GM21825 (cell line): Measurements from ENCODE around the gene MRRF.

Experiments
- ATAC-seq: cut with Tn5 transposase; IDR thresholded peaks from one replicate; pipeline ENCODE4 v1.9.1; 2021; ENCODE audit warnings: mild to moderate bottlenecking, moderate library complexity; ENCODE audit not compliant: unreplicated experiment

MRRF gene

DNA sequence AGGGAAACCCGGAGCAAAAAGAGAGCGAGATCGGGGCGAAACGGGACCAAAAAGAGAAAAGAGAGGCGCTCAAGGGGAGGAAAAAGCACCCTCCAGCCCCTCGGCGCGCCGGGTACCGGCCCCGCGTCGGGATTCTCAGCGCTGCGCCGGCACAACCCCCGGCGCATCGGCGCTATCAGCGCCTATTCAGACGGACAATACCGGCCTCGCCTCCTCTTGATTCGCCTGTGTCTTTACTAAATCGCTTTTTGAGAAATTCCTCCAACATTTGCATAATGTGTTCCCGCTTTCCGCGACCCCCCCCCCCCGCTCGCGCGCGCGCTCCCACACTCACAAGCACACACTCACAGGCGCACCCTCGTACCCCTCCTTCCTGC lies 36.5 kb upstream of the MRRF start:
- ATAC-seq = no peak

DNA sequence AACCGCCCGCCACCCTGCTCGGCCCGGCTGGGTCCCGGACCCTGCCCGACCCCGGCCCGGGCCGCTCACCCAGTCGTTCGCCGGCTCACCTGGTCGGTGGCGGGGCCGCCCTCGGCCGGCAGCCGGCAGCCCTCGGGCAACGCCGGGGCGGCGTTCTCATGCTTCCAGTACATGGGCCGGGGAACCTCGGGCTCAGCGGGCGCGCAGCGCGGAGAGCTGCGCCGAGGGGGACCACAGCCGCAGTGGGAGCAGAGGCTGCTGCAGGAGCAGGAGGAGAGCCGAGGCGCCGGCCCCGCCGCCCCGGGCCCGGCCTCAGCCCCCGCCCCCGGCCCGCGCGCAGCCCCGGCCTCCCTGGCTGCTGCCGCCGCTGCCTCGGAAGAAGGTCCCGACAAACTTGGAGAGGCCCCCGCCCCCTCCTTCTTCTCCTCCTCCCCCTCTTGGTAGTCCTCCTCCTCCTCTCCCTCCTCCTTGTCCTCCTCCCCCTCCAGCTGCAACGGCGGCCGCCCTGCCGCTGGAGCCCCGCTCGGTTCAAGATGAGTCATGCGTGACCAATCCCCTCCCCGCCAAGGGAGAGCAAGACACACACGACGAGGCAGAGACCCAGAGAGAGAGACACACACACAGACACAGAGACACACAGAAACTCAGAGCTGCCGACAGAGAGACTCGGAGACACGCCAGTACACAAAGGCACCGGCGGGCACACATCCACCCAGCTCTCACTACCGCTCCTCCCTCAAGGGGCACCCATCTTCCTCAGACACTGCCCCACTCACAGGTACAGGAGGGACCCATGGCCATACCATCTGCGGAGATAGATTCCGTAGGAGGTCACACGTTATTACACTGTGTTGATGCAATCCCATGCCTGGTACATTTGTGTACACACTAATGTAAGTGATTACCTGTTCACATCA lies 35.9 kb upstream of the MRRF start, which contains the start of gene LHX6:
Gene LHX6, minus strand, starts transcription at position 390 of the 917 bp plus-strand sequence. Its CDS starts 217 bp downstream, at position 173.
- ATAC-seq = no peak

DNA sequence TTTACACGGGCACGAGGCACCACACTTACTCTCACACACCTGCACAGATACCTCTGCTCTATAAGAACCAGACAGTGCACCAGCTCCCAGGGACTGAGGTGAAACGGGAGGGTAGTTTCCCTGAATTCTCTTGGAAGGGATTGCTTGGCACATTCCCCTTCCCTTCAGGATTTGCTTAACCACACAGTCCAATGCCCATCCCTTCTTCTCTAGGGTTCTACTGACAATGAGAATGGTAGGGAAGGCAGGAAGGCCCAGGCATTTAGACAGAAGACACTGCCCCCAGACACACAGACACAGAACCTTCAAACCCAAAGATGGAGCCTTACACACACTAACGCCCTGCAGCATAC lies 35.2 kb upstream of the MRRF start:
- no peak for ATAC-seq

DNA sequence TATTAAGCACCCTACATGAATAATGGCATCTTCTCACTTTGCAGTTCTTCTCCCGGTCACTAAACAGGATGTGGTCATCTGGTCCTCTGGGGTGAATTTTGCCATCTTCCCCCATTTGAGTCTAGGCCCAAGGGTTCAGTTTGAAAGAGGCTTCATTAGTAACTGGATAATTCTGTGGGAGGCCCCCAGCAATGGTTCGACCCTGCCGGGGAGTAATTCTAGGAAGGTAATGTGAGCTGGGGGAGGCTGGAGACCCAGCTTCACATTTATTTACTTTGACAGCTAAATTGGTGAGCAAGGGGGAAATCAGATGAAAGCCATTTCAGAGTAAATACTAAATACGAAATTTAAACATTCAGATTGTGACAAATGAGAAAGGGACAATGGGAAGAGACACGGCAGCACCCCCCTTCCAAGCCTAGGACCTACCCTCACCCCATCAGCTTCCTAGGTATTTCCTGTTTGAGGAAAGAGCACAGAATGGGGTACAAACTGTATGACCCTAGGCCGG lies 31.8 kb upstream of the MRRF start:
- no peak for ATAC-seq

DNA sequence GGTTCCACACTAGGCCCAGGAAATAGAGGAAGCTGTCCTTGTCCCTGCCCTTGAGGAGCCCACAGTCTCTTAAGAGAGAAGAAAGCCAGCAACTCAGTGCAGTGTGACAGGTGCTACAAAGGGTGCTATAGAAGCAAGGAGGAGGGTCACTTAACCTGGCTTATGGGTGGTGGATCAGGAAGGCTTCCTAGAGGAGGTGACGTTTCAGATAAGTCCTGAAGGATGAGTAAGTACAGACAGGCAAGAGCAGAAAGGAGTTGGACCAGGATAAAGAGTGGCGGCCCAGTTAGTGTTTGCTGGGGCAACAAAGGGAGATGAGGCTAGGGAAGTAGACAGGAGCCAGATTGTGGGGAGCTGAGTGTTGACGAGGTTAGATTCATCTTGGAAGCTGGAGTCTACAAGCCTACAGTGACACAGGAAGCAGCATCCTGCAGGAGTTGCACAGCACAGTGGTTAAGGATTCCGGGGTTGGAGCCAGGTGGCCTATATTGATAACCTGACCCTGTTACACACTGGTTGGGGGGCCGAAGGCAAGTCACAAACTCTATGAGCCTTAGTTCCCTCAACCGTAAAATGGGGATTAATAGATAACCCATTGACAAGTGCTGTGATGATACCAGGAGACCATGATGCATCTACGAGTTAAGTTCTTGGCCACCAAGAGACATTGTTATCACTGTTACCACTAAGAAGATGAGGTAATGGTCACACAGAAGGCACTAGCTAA lies 30.5 kb upstream of the MRRF start:
- ATAC-seq = no peak

DNA sequence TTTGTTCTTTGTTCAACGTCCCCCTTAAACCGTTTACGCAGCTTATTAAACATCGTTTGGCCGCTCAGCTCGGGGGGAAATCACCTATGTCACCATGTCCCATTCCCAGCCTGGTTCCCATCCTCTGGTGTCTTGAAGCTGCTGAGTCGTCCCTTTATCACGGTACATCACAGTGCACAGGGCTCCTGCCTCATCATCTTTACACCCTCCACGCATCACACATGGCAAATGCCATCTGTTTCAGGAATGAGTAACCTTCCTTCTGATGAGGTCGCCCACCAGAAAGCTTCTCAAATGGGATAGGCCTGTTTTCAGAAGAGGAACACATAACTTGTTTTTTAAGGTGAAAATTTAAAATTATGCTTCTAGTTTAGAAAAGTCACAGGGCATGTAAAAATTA lies 28.0 kb upstream of the MRRF start:
- ATAC-seq = no peak

DNA sequence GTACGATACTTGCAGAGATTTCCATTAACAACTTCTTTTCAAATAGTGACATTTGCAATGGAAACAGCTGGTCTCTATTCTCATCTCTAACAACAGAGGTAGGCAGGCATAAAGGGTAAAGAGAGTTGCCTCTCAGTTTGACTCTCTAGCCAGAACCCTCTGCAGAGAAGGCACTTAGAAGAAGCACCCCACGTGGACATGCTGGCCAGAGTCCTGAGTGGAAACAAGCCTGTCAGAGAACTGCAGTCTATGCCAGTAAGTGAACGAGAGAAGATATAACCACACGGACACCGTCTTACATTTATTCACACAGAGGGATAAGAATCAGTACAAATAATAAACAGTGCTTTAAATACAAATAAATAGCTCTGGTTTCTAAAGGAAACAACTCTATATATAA lies 25.0 kb upstream of the MRRF start:
- no peak for ATAC-seq

DNA sequence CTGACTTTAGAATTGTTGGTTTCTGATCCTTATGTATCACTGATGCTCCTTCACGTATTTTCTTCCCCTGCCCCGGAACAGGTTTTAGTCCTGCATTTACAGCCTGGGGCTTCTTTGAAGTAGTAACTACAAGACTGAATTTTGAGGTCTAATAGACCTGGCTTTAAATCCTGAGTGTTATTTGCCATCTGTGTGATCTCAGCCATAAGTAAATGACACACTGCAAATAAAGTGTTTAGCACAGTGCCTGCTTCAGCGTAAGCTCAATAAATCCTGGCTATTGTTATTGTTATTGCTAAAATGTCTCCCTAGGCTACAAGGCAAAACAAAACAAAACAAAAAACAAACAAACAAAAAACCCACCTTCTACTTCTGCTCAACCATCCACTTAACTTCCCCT lies 20.3 kb upstream of the MRRF start:
- no peak for ATAC-seq

DNA sequence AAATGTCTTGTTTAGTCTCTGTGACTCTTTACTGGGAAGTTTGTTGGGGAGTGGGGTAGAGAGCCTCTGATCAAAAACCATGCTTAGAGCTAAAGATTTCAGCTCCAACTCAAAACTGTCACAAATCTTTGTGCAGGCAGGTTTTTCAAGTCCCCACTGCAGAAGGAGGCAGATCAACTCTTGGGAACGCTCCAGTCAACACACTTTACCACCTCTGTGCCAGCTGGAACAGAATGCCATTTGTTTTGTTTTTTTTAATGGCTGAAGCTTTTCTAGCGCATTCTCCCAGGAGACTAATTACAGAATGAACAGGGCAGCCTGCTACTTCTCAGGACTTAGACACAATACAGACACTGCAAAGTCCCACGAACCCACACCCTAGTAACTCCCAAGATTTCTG lies 18.0 kb upstream of the MRRF start:
- ATAC-seq = no peak

DNA sequence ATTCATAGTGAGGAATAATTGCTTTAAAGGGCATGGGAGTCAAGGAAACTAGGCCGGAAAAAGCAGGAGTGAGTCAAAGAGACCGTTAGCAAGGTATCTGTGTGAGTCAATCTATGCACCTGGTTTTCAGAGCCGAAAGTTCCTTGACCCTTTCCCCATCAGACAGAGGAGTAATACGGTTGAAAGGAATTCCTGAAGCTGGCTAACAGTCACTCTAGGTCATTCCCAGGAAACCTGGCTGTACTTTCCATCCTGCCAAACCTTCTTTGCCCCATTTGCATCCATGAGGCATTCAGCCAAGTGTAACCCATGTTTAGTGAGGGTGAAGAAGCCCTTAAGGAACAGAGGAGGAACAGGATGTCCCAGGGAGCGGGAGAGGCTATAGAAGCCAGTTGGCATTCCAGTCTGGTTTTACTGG lies 16.2 kb upstream of the MRRF start:
- no peak for ATAC-seq

DNA sequence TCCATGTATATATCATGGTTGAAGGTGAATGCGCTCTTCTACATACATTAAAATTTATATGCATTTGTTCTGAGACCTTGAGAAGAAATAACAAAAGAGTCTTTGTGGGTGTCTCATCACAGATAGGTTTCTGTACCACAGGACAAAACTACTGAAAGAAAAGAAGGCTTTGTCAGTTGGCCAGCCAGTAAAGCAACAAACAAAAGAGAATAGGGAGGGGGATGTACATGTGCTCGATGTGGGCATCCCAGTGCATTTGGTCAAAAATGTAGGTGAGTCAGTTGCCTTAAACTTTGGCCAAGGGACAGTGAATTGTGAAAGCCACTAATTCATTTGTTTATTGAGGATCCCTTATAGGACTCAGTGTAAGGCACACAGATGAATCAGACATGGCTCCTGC lies 13.3 kb upstream of the MRRF start:
- ATAC-seq = no peak

DNA sequence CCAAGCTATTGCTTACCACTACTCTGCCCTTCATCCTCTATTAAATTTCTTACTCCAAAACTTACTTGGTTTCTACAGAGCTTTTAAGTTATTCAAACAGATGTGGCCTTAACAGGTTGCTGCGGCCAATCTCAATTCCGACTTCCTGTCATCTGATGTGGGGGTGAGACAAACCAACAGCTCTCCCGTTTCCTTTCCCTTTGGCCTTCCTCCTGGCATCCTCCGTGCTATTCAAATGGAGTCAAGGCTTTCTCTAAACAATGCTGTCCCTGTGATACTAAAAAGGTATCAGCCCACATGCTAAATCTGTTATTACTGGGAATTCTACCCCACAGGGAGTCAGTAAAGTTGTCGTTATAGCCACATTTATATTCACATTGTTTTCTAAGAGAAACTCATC lies 11.9 kb upstream of the MRRF start:
- no peak for ATAC-seq

DNA sequence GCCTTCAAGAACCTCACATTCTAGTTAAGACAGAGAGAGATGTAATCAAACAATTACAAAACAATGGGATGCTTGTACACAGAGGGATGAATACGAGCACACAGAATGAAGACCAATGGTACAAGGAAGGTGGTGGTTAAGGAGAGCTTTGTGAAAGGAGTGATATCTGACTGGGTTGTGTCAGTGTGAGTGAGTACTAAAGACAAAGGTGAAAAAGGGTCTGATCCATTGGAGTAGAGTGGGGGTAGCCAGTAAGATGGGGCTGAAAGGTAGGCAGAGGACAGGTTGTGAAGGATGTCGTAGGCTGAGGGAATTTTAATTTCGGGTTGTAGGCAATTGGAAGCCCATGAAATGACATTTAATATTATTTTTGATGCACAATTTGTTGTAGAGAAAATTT lies 9.9 kb upstream of the MRRF start:
- ATAC-seq = no peak

DNA sequence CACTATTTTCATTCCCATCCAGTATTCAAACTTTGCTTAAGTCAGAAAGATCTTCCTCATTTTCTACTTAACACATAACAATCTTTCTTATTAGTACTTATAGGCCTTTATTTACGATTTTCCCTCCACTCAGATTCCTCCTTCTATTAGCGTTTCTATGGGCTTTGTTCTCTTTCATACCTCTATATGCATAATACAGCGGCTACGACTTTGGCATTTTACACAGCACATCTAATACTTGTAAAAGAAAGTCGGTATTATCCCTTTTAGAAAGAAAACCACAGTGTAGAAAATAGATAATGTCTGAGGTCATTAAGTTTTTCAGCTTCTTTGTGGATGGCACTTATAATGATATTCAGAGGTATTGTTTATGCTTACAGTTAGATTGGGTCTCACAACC lies 8.5 kb upstream of the MRRF start:
- ATAC-seq = no peak

DNA sequence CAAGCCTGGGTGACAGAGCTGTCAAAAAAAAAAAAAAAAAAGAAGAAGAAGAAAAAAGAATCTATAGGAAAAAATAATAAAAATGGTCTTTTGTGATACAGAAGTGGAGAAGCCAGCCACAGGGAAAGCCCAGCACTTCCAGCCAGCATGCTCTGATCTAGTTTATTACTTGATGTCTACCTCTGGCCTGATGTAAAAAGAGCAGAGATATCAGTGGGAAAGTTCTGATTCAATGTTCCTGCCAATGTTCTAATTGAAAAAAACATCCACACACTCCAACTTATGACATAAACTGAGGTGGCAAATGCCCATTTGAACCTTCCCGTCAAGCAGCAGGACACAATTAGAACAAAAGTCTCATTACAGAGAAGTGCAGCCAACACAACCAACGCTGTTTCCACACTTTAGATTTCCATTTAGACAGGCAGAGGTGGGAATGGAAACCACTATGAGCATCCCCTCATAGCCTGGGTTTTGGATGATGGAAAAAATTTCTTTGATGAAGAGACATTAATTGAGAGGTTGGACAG lies 5.7 kb upstream of the MRRF start:
- ATAC-seq = no peak

DNA sequence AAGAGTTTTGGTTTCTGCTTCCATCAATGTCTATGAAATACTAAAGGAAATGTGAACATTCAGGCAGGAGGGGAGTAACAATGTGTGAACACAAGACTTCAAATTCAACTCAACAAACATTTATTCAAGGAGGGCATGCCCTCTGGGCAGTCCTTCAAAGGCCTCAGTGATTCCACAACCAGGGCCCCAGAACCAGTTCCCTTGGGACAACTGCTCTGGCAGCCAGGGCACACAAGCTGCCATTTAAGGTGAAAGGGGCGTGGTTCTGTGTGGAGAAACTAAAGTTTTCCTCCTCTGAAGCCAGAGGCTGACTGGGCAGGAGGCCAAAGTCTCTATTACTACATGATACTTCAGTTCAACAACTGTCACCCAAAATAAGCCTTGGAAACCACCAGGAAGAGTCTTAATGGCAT lies 3.2 kb upstream of the MRRF start:
- no peak for ATAC-seq

DNA sequence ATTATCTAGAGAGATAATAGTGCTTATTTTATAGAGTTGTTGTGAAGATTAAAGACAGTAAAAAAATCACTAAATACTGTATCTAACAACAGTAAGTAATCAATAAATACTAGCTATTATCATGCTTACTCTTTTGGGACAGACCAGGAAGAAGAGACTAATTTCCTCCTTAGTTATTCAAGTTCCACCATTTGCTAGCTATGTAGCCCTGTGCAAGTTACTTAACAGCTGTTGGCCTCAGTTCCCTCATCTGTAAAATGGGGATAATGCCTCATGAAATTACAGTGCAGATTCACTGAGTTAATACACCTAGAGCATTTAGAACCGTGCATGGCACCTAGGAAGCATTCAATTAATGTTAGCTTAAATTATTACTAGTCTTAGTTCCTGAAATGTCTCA lies 2.6 kb upstream of the MRRF start:
- ATAC-seq = no peak

DNA sequence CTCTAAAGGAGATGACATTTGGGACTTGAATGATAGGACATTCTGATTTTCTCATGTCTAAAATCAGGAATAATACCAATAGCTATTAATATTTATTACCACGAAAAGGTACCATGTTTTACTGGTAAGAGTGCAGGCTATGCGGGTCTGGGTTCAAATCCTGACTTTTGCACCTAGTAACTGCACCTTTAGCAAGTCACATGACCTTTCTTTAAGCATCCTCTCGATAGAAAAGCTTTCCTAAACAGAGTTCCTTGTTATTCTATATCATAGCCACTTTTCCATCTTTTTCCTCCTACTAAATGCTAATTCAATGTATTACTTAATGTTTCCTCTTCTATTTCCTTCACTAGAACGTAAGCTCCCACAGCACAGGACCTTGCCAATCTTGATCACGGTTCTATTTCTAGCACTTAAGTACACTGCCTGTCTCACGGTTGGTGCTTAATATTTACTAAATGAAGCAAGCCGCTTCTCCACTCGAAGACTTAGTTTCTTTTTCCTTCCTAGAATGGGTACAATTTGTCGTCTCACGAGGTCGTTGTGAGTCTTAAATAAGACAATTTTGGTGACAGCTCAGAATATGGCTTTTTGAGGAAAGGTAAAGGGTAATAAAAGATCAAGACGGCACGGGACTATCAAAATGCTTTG lies 858 bp upstream of the MRRF start:
- no peak for ATAC-seq

DNA sequence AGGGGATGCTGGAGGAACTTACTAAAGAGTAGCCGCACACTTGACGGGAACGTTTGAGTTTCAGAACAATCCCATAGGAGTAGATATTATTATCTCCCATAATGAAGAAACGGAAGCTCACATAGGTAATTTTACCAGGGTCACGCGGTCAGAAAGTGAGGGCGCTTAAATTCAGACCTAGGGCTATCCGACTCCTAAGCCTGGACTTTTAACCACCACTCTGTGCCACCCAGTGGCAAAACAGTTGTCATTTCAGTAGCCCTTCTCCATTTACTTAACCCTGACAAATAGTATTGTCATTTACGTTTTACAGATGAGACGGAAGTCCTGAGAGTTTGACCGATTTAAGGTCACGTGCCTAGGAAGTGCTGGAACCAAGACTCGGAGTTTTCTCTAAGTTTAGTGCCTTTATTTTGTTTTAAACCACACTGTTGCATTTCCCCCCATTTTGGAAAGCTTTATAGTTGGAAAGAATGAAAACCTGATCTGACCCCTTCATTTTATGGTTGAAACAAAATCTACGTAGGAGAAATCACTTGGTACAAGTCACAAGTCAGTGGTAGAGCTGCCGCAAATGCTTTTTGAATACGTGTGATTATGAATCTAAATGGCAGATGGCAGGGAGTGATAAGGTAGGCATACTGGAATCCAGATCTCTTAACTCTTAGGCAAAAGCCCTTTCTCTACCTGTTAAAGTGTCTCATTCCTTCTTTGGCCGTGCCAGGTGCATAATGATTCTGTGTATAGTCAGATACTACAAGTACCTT lies 650 bp downstream of the MRRF start:
- peak; percentile 25 for ATAC-seq

DNA sequence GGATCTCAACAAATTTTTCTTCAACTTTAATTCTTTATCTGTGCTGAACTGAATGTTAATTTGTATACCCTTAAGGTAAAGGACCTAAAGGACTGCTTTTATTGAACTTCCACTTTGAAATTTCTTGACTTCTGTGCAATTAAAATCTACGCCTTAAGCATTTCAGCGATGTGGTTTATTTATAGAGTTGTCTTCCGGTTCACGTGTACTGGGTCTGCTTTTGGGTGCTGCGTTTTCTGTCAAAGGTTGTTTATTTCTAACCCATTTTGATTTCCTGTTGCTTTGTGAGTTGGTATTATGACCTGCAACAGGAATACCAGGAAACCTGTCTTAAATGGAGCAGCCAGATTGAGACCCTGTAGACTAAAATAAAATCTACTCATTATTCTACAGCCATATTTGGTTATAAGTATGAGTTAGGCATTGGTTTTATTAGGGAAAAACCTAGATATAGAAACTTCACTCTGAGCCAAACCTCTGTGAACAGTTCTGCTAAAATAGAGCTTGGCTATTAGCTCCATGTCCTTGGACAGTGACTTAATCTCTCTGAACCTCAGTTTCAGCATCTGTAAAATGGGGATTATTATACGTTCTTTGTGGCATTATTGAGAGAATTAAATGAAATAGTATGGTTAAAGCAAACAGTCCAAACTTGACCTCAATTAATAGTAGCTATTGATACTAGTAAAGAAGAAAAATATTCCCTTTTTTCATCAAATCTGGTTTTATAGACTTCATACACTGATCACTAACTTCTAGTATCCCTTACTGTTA lies 3.5 kb downstream of the MRRF start:
- no peak for ATAC-seq
